ENCODE data around the gene VTI1A.

Gene VTI1A

DNA sequence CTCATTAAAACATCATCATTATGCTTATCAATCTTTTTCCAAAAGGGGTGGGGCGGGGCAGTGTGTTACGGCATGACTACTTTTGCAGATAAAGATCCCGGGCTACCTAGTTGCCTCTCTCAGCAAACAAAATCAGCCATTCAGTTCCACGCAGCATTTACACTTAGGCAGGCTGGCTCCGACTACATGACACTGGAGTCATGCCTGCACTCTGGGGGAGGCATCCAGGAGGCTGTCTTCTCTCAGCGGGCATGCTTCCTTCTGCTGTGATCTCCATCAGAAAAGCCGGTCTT, 309.2 kb downstream of the VTI1A start:
- no peak overlapping the region for H3K4me3 Mint-ChIP-seq
- no peak overlapping the region for H3K27ac Mint-ChIP-seq
- no peaks in the 10 kb centered on the region for H3K27me3 Mint-ChIP-seq
- H3K36me3 Mint-ChIP-seq = no peaks in the 10 kb centered on the region
- no peaks in the 10 kb centered on the region for H3K9me3 Mint-ChIP-seq
- no peak for DNase-seq
- CTCF ChIA-PET = no interaction called here
- no peaks in the 10 kb centered on the region for H3K4me1 Mint-ChIP-seq

GRCh38 chr10:112758961-112759360, 311.9 kb downstream of the VTI1A start:
- H3K36me3 Mint-ChIP-seq = no peaks in the 10 kb centered on the region
- CTCF ChIA-PET = no interaction called here

DNA sequence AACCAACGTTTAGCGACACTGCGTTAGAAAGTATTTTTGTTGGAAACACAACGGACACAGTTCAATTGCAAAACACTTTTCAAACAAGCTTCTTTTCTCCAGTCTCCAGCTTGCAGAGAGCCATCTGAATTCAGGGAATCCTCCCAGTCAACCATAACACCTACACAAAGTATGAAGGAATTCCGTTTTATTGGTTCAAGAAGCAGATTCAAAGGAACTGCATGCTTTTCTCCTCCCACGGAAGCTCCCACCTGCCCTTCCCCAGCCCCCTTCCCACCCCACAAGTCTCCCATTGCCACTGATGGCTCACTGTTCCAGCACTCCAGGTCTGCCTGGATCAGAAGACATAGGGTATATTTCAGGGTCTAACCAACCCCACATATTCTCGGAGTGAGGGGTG, 312.5 kb downstream of the VTI1A start:
- Mint-ChIP-seq H3K9me3 (no peaks in the 10 kb centered on the region), H3K27me3 (no peaks in the 10 kb centered on the region), H3K27ac (no peak overlapping the region), H3K4me1 (no peaks in the 10 kb centered on the region), H3K4me3 (no peak overlapping the region), H3K36me3 (no peaks in the 10 kb centered on the region)
- CTCF ChIA-PET = no interaction called here
- no peak for DNase-seq

More at GRCh38 chr10:112758961-112759360, 311.9 kb downstream of the VTI1A start:
- Mint-ChIP-seq H3K9me3 (no peaks in the 10 kb centered on the region), H3K27ac (no peak overlapping the region), H3K27me3 (no peaks in the 10 kb centered on the region), H3K4me3 (no peak overlapping the region), H3K4me1 (no peaks in the 10 kb centered on the region)
- no peak for DNase-seq

DNA sequence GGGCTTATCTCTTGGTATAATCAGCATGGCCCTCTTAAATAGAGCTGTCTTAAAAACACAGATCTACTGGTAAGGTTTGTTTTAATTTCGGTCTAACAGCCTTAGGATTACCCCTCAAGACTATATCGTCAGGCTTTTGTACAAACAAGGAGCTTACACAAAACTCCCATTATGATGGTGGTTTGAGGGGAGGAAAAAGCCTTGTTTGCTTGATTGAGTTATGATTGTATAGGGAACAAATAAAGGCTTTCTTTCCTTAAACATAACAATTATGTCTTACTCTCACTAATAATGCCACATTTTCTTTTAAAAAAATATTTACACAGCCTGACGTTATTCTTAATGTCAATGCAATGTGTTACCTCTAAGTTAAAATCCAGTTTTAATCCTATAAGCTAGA, 314.2 kb downstream of the VTI1A start:
- CTCF ChIA-PET = no interaction called here
- no peaks in the 10 kb centered on the region for H3K36me3 Mint-ChIP-seq
- H3K27me3 Mint-ChIP-seq = no peaks in the 10 kb centered on the region

DNA sequence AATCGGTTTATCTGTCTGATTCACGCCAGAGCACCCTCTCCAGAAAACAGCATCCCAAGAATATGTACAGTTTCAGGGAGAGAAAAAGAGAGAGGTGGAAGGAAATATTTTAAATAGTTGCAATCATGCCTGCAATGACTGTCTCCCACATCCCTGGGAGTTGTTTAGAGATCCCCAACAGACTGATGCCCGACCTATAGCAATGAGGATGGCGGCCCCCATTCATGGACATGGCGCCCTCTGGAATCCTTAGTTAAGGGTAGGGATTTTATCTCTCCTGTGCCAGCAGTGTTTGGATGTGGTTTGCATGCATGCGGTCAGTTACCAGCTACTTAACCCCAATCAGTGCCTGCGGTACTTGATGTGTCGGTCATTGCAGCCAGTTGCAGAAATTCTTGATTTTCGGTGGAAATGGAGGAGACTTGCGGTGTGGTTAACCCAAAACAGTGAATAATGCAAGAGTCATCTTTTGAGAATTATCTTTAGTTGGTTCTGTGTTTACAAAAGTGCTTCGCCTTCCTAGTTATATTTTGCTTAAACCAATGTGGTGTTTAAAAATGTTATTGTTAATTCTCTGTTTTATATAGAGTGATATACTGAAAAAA, 317.0 kb downstream of the VTI1A start:
- no peak overlapping the region for H3K4me3 Mint-ChIP-seq
- H3K36me3 Mint-ChIP-seq = no peaks in the 10 kb centered on the region
- no peak for DNase-seq
- no peaks in the 10 kb centered on the region for H3K27me3 Mint-ChIP-seq
- no peaks in the 10 kb centered on the region for H3K4me1 Mint-ChIP-seq
- no peaks in the 10 kb centered on the region for H3K9me3 Mint-ChIP-seq
- CTCF ChIA-PET = no interaction called here
- no peak overlapping the region for H3K27ac Mint-ChIP-seq

More for the DNA sequence above, 314.2 kb downstream of the VTI1A start:
- no peak overlapping the region for H3K27ac Mint-ChIP-seq
- no peaks in the 10 kb centered on the region for H3K4me1 Mint-ChIP-seq
- H3K9me3 Mint-ChIP-seq = no peaks in the 10 kb centered on the region
- no peak for DNase-seq
- H3K4me3 Mint-ChIP-seq = no peak overlapping the region

GRCh38 chr10:112765717-112766235, 318.8 kb downstream of the VTI1A start:
- Mint-ChIP-seq H3K27me3 (no peaks in the 10 kb centered on the region), H3K4me1 (no peaks in the 10 kb centered on the region), H3K9me3 (no peaks in the 10 kb centered on the region), H3K4me3 (no peak overlapping the region), H3K36me3 (no peaks in the 10 kb centered on the region), H3K27ac (no peak overlapping the region)
- DNase-seq = no peak
- CTCF ChIA-PET = no interaction called here

- peaks cover 2% of the 10 kb centered on the region for H3K36me3 Mint-ChIP-seq
- CTCF ChIA-PET = no interaction called here
- H3K4me3 Mint-ChIP-seq = no peak overlapping the region
- no peaks in the 10 kb centered on the region for H3K27me3 Mint-ChIP-seq
- H3K4me1 Mint-ChIP-seq = no peaks in the 10 kb centered on the region
- no peaks in the 10 kb centered on the region for H3K9me3 Mint-ChIP-seq
- H3K27ac Mint-ChIP-seq = no peak overlapping the region
- DNase-seq = no peak
Measured at GRCh38 chr10:112766636-112767035, 319.6 kb downstream of the VTI1A start.

DNA sequence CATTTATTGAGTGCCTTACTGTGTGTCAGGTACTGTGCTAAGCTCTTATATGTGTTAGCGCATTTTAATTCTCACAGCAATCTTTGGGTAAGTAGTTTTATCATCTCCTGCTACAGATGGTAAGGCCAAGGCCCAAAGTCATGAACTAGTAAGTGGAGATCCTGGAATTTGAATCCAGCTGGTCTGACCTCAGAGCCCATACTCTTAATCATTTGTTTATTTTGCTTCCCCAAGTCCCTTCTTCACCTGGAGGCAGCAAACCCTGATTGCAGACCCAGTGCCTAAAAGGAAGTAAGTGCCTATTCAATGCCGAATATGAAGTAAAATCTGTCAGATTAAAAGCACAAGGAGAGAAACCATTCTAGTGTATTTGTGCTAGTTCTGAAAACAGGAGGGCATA, 320.1 kb downstream of the VTI1A start:
- Mint-ChIP-seq H3K36me3 (peaks cover 2% of the 10 kb centered on the region), H3K27ac (no peak overlapping the region), H3K27me3 (no peaks in the 10 kb centered on the region), H3K4me1 (no peaks in the 10 kb centered on the region), H3K9me3 (no peaks in the 10 kb centered on the region), H3K4me3 (no peak overlapping the region)
- DNase-seq = no peak
- CTCF ChIA-PET = no interaction called here

DNA sequence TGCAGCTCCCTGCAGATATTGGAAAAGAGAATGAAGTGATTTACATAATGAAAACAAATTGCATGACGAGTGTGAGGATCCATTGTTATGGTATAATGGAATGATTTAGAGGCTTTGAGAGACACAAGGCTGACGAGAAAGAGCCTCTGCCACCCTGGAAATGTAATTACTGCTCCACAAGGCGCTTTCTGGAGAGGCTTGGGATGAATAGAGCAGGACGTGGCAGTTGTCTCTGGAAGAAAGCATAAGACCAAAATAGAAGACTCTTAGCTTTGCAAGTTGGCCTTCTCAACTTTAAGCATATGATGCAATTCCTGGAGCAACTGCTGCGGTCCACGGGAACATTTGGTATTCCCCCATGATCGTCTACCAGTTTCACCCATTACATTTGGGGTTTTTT, 321.1 kb downstream of the VTI1A start:
- Mint-ChIP-seq H3K9me3 (no peaks in the 10 kb centered on the region), H3K36me3 (peaks cover 2% of the 10 kb centered on the region), H3K27me3 (no peaks in the 10 kb centered on the region), H3K4me3 (no peak overlapping the region), H3K4me1 (no peaks in the 10 kb centered on the region), H3K27ac (no peak overlapping the region)
- CTCF ChIA-PET = no interaction called here
- DNase-seq = no peak

DNA sequence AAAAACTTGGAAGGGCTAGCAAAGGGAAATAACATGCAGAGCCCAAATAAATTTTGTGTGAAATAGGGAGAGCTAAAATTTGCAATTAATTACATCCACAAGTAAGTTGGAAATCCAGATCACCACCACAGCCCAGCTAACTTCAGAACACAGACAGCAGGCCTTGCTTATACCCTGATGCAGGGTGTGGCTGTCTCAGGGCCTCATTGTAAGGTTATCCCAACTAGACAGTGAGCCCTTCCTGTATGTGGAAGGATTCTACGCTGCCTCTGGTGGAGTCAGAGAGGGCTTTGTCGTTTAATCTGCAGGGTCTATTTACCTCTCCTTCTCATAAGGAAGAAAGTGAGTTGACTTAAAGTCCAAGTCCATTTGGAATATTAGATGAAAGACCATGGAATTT, 322.1 kb downstream of the VTI1A start:
- no peak for DNase-seq
- H3K27ac Mint-ChIP-seq = no peak overlapping the region
- no peak overlapping the region for H3K4me3 Mint-ChIP-seq
- H3K36me3 Mint-ChIP-seq = peaks cover 2% of the 10 kb centered on the region
- CTCF ChIA-PET = no interaction called here
- no peaks in the 10 kb centered on the region for H3K27me3 Mint-ChIP-seq
- no peaks in the 10 kb centered on the region for H3K9me3 Mint-ChIP-seq
- H3K4me1 Mint-ChIP-seq = no peaks in the 10 kb centered on the region

GRCh38 chr10:112769611-112770370, 322.8 kb downstream of the VTI1A start:
- Mint-ChIP-seq H3K4me1 (no peaks in the 10 kb centered on the region), H3K4me3 (no peak overlapping the region), H3K36me3 (peaks cover 2% of the 10 kb centered on the region), H3K9me3 (no peaks in the 10 kb centered on the region), H3K27ac (no peak overlapping the region), H3K27me3 (no peaks in the 10 kb centered on the region)
- CTCF ChIA-PET = no interaction called here
- no peak for DNase-seq

DNA sequence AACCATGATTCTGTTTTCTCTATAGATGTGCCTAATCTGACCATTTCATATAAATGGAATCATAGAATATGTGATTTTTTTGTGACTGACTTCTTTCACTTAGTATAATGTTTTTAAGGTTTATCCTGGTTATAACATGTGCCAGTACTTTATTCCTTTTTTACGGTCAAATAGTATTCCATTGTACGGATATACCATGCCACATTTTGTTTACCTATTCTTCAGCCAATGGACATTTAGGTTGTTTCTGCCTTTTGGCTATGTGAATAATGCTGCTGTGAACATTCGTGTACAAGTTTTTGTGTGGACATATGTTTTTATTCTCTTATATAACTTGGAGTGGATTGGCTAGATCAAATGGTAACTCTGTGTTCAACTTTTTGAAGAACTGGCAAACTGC, 324.7 kb downstream of the VTI1A start:
- no peaks in the 10 kb centered on the region for H3K27me3 Mint-ChIP-seq
- H3K4me3 Mint-ChIP-seq = no peak overlapping the region
- no peak for DNase-seq
- CTCF ChIA-PET = no interaction called here
- no peak overlapping the region for H3K27ac Mint-ChIP-seq
- no peaks in the 10 kb centered on the region for H3K9me3 Mint-ChIP-seq
- no peaks in the 10 kb centered on the region for H3K4me1 Mint-ChIP-seq
- peaks cover 2% of the 10 kb centered on the region for H3K36me3 Mint-ChIP-seq

DNA sequence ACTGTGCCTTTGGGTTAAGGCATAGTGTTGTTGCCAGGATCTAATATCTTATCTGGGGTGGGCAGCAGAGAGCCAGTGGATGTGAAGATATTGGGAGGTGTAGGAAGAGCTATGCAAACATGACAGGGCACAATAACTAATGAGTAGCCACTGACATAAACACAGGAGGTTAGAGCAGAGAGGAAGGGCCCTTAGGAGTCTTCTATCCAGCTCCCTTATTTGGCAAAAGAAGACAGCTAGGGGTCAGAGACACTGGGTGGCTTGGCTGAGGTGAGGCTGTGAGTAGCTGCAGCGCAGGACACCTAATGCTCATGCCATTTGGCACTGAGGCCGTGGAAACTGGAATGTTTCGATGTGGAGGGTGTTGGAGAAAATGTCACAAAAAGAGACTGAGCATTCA, 326.8 kb downstream of the VTI1A start:
- H3K36me3 Mint-ChIP-seq = peaks cover 2% of the 10 kb centered on the region
- no peak overlapping the region for H3K27ac Mint-ChIP-seq
- H3K4me3 Mint-ChIP-seq = no peak overlapping the region
- no peaks in the 10 kb centered on the region for H3K27me3 Mint-ChIP-seq
- H3K9me3 Mint-ChIP-seq = no peaks in the 10 kb centered on the region
- no peaks in the 10 kb centered on the region for H3K4me1 Mint-ChIP-seq
- DNase-seq = no peak
- CTCF ChIA-PET = no interaction called here

GRCh38 chr10:112774210-112774609, 327.2 kb downstream of the VTI1A start:
- Mint-ChIP-seq H3K4me3 (no peak overlapping the region), H3K4me1 (no peaks in the 10 kb centered on the region), H3K36me3 (peaks cover 2% of the 10 kb centered on the region), H3K9me3 (no peaks in the 10 kb centered on the region), H3K27me3 (no peaks in the 10 kb centered on the region), H3K27ac (no peak overlapping the region)
- no peak for DNase-seq
- CTCF ChIA-PET = no interaction called here

- Mint-ChIP-seq H3K4me1 (no peaks in the 10 kb centered on the region), H3K9me3 (no peaks in the 10 kb centered on the region), H3K4me3 (no peak overlapping the region), H3K27me3 (no peaks in the 10 kb centered on the region), H3K36me3 (peaks cover 2% of the 10 kb centered on the region), H3K27ac (no peak overlapping the region)
- no peak for DNase-seq
- CTCF ChIA-PET = no interaction called here
Measured at GRCh38 chr10:112774798-112775197, 327.8 kb downstream of the VTI1A start.
